NB4 (cell line): ENCODE results near the gene HS3ST3A1.
A peak's percentile ranks its signal among the peaks of the same experiment; 100 is the strongest.

Experiments used
- DNase-seq: peaks from one replicate; pipeline ENCODE4 v3.0.0; 2010; ENCODE audit warnings: low read depth
- H3K4me3 ChIP-seq: one replicate; pipeline ENCODE4 v1.5.1; 2011; ENCODE audit warnings: mild to moderate bottlenecking, low read depth, low read length, moderate library complexity
- CTCF ChIP-seq: IDR thresholded peaks from one replicate; pipeline ENCODE4 v1.5.1; 2012; ENCODE audit warnings: low read depth, low read length
- MYC ChIP-seq: IDR thresholded peaks from 2 replicates; pipeline ENCODE4 v1.6.1; 2011; ENCODE audit warnings: low read depth, low read length
- POLR2A ChIP-seq: IDR thresholded peaks from 2 replicates; pipeline ENCODE4 v1.6.1; 2011; ENCODE audit warnings: mild to moderate bottlenecking; ENCODE audit not compliant: insufficient read length; ENCODE audit errors: extremely low read depth
- TF ChIP-seq, protein P1 (sequence below): IDR thresholded peaks from 2 replicates; pipeline ENCODE4 v1.6.1; 2011; ENCODE audit warnings: low read depth, low read length

Gene HS3ST3A1

DNA sequence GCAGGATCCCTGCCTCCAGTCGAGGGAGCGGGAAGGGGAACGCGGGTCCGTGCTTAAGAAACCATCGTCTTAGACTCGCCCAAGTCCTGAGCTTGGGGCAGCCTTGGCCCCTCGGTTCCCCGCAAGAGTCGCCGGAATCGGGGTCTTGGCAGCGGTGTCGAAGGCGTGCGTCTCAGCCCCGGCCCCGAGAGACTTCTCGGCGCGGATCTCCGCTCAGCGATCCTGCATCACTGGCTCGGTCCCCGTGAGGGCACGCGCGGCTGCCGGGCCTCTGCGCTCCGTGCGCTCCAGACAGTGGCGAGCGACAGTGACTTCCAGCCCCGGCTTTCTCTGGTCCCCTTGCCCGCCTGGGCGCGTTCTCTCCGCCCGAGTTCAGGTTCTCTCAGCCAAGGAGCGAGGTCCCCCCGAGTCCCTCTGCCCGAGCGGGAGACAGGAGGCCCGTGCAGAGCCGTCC, 380 bp downstream of the HS3ST3A1 start:
- DNase-seq = peak; percentile 50
- peak overlapping the region; percentile 59 for H3K4me3 ChIP-seq
- TF ChIP-seq POLR2A (no peak), CTCF (no peak), MYC (no peak)
- TF ChIP-seq, protein P1, sequence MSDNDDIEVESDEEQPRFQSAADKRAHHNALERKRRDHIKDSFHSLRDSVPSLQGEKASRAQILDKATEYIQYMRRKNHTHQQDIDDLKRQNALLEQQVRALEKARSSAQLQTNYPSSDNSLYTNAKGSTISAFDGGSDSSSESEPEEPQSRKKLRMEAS = no peak

DNA sequence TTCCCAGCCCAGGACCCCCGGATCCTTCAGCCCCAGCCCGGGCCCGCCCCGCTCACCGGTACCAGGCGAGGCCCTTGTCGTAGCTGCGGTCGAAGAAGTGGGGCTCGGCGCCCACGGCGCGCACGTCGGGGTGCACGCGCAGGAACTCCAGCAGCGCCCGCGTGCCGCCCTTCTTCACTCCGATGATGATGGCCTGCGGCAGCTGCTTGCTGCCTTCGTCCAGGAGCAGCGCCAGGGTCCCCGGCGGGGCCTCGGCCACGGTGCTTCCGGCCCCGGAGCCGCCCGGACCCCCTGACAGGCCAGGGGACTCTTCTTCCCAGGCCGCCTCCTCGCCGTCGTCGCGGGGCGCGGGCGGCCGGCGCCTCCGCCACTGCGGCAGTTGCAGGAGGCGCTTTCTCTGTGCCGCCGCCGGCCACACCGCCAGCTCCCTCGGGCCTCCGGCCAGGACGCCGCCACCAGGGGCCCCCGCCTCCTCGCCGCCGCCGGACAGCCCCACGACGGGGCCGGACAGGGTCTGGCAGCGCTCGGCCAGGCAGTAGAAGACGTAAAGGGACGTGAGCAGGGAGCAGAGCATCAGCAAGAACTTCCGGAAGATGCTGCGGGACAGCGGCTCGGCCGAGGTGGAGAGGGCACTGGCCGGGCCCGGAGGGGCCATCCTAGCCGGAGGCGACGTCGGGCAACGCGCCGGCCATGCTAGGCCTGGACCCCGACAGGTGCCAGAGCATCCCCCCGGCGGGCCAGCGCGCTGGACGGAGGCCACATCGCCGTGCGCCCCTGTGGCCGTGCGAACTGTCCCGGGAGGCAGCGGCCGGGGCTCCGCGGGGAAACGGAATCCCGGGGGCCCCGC, 1.0 kb downstream of the HS3ST3A1 start:
- DNase-seq = peak; percentile 44
- TF ChIP-seq POLR2A (no peak), MYC (no peak), CTCF (no peak)
- TF ChIP-seq, protein P1 = no peak
- H3K4me3 ChIP-seq = peak overlapping the region; percentile 59

- TF ChIP-seq POLR2A = no peak
- TF ChIP-seq CTCF = no peak
- TF ChIP-seq MYC = no peak
- TF ChIP-seq, protein P1 = no peak
- H3K4me3 ChIP-seq = peak overlapping the region; percentile 58
Observed at GRCh38 chr17:13599864-13600263, 1.9 kb downstream of the HS3ST3A1 start.

GRCh38 chr17:13599168-13599577, 2.6 kb downstream of the HS3ST3A1 start:
- DNase-seq = no peak
- TF ChIP-seq POLR2A = no peak
- TF ChIP-seq, protein P1 = no peak
- TF ChIP-seq CTCF = no peak
- TF ChIP-seq MYC = no peak
- H3K4me3 ChIP-seq = peak overlapping the region; percentile 58

More at GRCh38 chr17:13599864-13600263, 1.9 kb downstream of the HS3ST3A1 start:
- DNase-seq = no peak

- TF ChIP-seq POLR2A (no peak), MYC (no peak), CTCF (no peak)
- TF ChIP-seq, protein P1 = no peak
- DNase-seq = no peak
- peak overlapping the region; percentile 58 for H3K4me3 ChIP-seq
Observed at GRCh38 chr17:13598353-13599167, 3.2 kb downstream of the HS3ST3A1 start.
